BLaER1 treated with 17β-estradiol and CSF1 and Interleukin-3, amounts not matched to agents 10 nM and 100 nM (cell line): Measurements from ENCODE around the gene ZMYM5.
"Not testable (repeated sequence)": the region's sequence is repeated elsewhere in the genome, so short reads cannot be mapped to it uniquely, and the experiment has no call there.

Experiments
- H3K27ac ChIP-seq, 11 experiments: shearing (Covaris generic); formaldehyde crosslinking; 2 replicates each; pipeline ENCODE4 v1.8.1; 2022
- H3K27me3 ChIP-seq, 11 experiments: shearing (Covaris generic); formaldehyde crosslinking; 2 replicates each; pipeline ENCODE4 v1.8.1; 2022
- H3K36me3 ChIP-seq, 11 experiments: shearing (Covaris generic); formaldehyde crosslinking; 2 replicates each; pipeline ENCODE4 v1.8.1; 2022
- H3K4me1 ChIP-seq, 10 experiments: shearing (Covaris generic); formaldehyde crosslinking; 2 replicates each; pipeline ENCODE4 v1.8.1; 2022
- H3K4me2 ChIP-seq, 11 experiments: shearing (Covaris generic); formaldehyde crosslinking; 2 replicates each; pipeline ENCODE4 v1.8.1; 2022
- H3K4me3 ChIP-seq, 10 experiments: shearing (Covaris generic); formaldehyde crosslinking; 2 replicates each; pipeline ENCODE4 v1.8.1; 2022
- H3K9ac ChIP-seq, 11 experiments: shearing (Covaris generic); formaldehyde crosslinking; 2 replicates each; pipeline ENCODE4 v1.8.1; 2022
- H3K9me3 ChIP-seq, 11 experiments: shearing (Covaris generic); formaldehyde crosslinking; replicated peaks in 1 of 11; 2 replicates each; pipeline ENCODE4 v1.8.1; 2022
- H4K20me1 ChIP-seq, 11 experiments: shearing (Covaris generic); formaldehyde crosslinking; 2 replicates each; pipeline ENCODE4 v1.8.1; 2022
- Cebpa-rat ChIP-seq, 11 experiments: shearing (Covaris generic); IDR thresholded peaks; 2 replicates each; pipeline ENCODE4 v1.8.1; 2022

The ZMYM5 gene

GRCh38 chr13:19845758-19846157 is 17.7 kb downstream of the ZMYM5 start:
- H3K4me2 ChIP-seq: peak overlapping the region in 2 of 11 experiments; percentile 21 to 44; a peak in 3 of 22 replicates
- H4K20me1 ChIP-seq: peaks cover 13 to 85% (median 55%) of the 10 kb centered on the region in 11 experiments; a peak in 14 of 22 replicates
- no peaks in the 10 kb centered on the region for H3K27me3 ChIP-seq
- TF ChIP-seq Cebpa-rat (IDR thresholded peaks at IDR 0.05): no peak
- no peak overlapping the region for H3K9ac ChIP-seq
- peaks cover 81 to 100% (median 94%) of the 10 kb centered on the region in 11 experiments for H3K36me3 ChIP-seq
- H3K4me1 ChIP-seq: peaks cover 0 to 17% (median 0%) of the 10 kb centered on the region in 10 experiments; a peak in 6 of 20 replicates
- H3K27ac ChIP-seq: peak overlapping the region in 2 of 11 experiments; percentile 0 to 7; a peak in 2 of 22 replicates
- no peaks in the 10 kb centered on the region for H3K9me3 ChIP-seq
- H3K4me3 ChIP-seq: no peak overlapping the region

GRCh38 chr13:19838865-19839275 is 24.6 kb downstream of the ZMYM5 start:
- no peaks in the 10 kb centered on the region for H3K27me3 ChIP-seq
- no peak overlapping the region for H3K9ac ChIP-seq
- H3K27ac ChIP-seq: no peak overlapping the region
- H3K36me3 ChIP-seq: peaks cover 86 to 100% (median 93%) of the 10 kb centered on the region in 11 experiments
- peaks cover 4 to 64% (median 18%) of the 10 kb centered on the region in 11 experiments; a peak in 15 of 22 replicates for H4K20me1 ChIP-seq
- H3K9me3 ChIP-seq: no peaks in the 10 kb centered on the region
- no peak overlapping the region for H3K4me3 ChIP-seq
- H3K4me1 ChIP-seq: peaks cover 0 to 3% (median 0%) of the 10 kb centered on the region in 10 experiments; a peak in 1 of 20 replicates
- no peak for TF ChIP-seq Cebpa-rat (IDR thresholded peaks at IDR 0.05)
- H3K4me2 ChIP-seq: no peak overlapping the region

- Histone ChIP-seq H3K27ac (no peak overlapping the region), H3K4me2 (no peak overlapping the region), H4K20me1 (peaks cover 0 to 46% (median 13%) of the 10 kb centered on the region in 11 experiments; a peak in 13 of 22 replicates), H3K9ac (no peak overlapping the region), H3K27me3 (no peaks in the 10 kb centered on the region), H3K36me3 (peaks cover 87 to 100% (median 95%) of the 10 kb centered on the region in 11 experiments), H3K4me1 (peaks cover 0 to 3% (median 0%) of the 10 kb centered on the region in 10 experiments; a peak in 1 of 20 replicates), H3K4me3 (no peak overlapping the region), H3K9me3 (no peaks in the 10 kb centered on the region)
- no peak for TF ChIP-seq Cebpa-rat (IDR thresholded peaks at IDR 0.05)
Measured at GRCh38 chr13:19836472-19836871, 27.0 kb downstream of the ZMYM5 start.

GRCh38 chr13:19834704-19835103 is 28.7 kb downstream of the ZMYM5 start:
- H3K4me2 ChIP-seq: no peak overlapping the region
- H3K27me3 ChIP-seq: no peaks in the 10 kb centered on the region
- H3K9ac ChIP-seq: no peak overlapping the region
- H4K20me1 ChIP-seq: peaks cover 0 to 34% (median 12%) of the 10 kb centered on the region in 11 experiments; a peak in 13 of 22 replicates
- no peak overlapping the region for H3K27ac ChIP-seq
- no peaks in the 10 kb centered on the region; a peak in 1 of 20 replicates for H3K4me1 ChIP-seq
- H3K9me3 ChIP-seq: no peaks in the 10 kb centered on the region
- H3K4me3 ChIP-seq: no peak overlapping the region
- no peak for TF ChIP-seq Cebpa-rat (IDR thresholded peaks at IDR 0.05)
- H3K36me3 ChIP-seq: peaks cover 86 to 100% (median 99%) of the 10 kb centered on the region in 11 experiments

DNA sequence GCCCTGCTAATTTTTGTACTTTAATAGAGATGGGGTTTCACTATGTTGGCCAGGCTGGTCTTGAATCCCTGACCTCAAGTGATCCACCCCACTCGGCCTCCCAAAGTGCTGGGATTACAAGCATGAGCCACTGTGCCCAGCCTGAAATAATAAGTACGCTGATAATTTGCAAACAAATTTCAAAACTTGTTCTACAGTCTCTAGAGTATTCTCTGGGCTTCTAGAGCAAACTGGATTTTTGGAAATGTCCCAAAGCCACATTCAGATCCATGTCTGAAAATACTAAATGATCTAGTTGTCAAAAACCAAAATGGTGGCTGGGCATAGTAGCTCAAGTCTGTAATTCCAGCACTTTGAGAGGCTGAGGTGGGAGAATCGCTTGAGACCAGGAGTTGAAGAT is 40.8 kb downstream of the ZMYM5 start:
- peaks cover 0 to 12% (median 0%) of the 10 kb centered on the region in 11 experiments; a peak in 4 of 22 replicates for H4K20me1 ChIP-seq
- no peak overlapping the region for H3K9ac ChIP-seq
- no peak overlapping the region for H3K4me3 ChIP-seq
- H3K27ac ChIP-seq: no peak overlapping the region
- no peak for TF ChIP-seq Cebpa-rat (IDR thresholded peaks at IDR 0.05)
- no peaks in the 10 kb centered on the region for H3K27me3 ChIP-seq
- peaks cover 80 to 98% (median 90%) of the 10 kb centered on the region in 11 experiments for H3K36me3 ChIP-seq
- H3K9me3 ChIP-seq: peaks cover 0 to 13% (median 6%) of the 10 kb centered on the region in 11 experiments; a peak in 5 of 22 replicates
- no peaks in the 10 kb centered on the region for H3K4me1 ChIP-seq
- no peak overlapping the region for H3K4me2 ChIP-seq

- H3K4me2 ChIP-seq: no peak overlapping the region
- TF ChIP-seq Cebpa-rat (IDR thresholded peaks at IDR 0.05): no peak
- peaks cover 58 to 94% (median 79%) of the 10 kb centered on the region in 11 experiments for H3K36me3 ChIP-seq
- H3K4me3 ChIP-seq: no peak overlapping the region
- no peak overlapping the region for H3K9ac ChIP-seq
- H3K27ac ChIP-seq: no peak overlapping the region
- peaks cover 0 to 10% (median 0%) of the 10 kb centered on the region in 10 experiments; a peak in 4 of 20 replicates for H3K4me1 ChIP-seq
- H3K27me3 ChIP-seq: no peaks in the 10 kb centered on the region
- H4K20me1 ChIP-seq: peaks cover 0 to 15% (median 0%) of the 10 kb centered on the region in 11 experiments; a peak in 4 of 22 replicates
- H3K9me3 ChIP-seq: peaks cover 0 to 18% (median 6%) of the 10 kb centered on the region in 11 experiments; a peak in 5 of 22 replicates
Measured at GRCh38 chr13:19818223-19818842, 45.1 kb downstream of the ZMYM5 start.

- H3K4me3 ChIP-seq: no peak overlapping the region
- H4K20me1 ChIP-seq: peaks cover 0 to 15% (median 0%) of the 10 kb centered on the region in 11 experiments; a peak in 4 of 22 replicates
- no peaks in the 10 kb centered on the region for H3K27me3 ChIP-seq
- peaks cover 0 to 14% (median 0%) of the 10 kb centered on the region in 10 experiments; a peak in 4 of 20 replicates for H3K4me1 ChIP-seq
- H3K9me3 ChIP-seq: peaks cover 0 to 18% (median 6%) of the 10 kb centered on the region in 11 experiments; a peak in 5 of 22 replicates
- no peak overlapping the region for H3K9ac ChIP-seq
- TF ChIP-seq Cebpa-rat (IDR thresholded peaks at IDR 0.05): no peak
- no peak overlapping the region for H3K4me2 ChIP-seq
- H3K27ac ChIP-seq: no peak overlapping the region
- peaks cover 51 to 88% (median 72%) of the 10 kb centered on the region in 11 experiments for H3K36me3 ChIP-seq
Measured at GRCh38 chr13:19817510-19818158, 45.8 kb downstream of the ZMYM5 start.

DNA sequence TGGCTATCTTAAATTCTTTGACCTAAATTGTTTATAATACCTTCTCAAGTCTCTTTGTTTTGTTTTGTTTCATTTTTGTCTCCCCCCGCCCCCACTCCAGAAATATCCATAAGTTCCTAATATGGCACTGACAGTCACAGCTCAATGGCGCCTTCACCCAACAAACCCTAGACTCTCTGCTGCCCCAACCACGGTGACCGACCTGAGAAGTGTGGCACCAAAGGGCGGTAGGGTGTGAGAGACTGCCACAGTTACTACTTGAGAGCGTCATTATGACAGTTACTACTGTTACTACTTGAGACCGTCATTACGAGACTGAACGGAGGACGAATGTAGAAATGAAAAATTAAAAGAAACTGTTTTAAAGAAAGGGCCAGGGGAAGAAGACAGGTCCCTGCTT is 46.3 kb downstream of the ZMYM5 start:
- Histone ChIP-seq H3K9ac (no peak overlapping the region), H4K20me1 (peaks cover 0 to 15% (median 0%) of the 10 kb centered on the region in 11 experiments; a peak in 4 of 22 replicates), H3K27me3 (no peaks in the 10 kb centered on the region), H3K4me3 (no peak overlapping the region), H3K27ac (no peak overlapping the region), H3K4me2 (no peak overlapping the region), H3K4me1 (peaks cover 0 to 14% (median 0%) of the 10 kb centered on the region in 10 experiments; a peak in 4 of 20 replicates), H3K36me3 (peaks cover 46 to 87% (median 71%) of the 10 kb centered on the region in 11 experiments), H3K9me3 (peaks cover 0 to 22% (median 6%) of the 10 kb centered on the region in 11 experiments; a peak in 9 of 22 replicates)
- TF ChIP-seq Cebpa-rat (IDR thresholded peaks at IDR 0.05): no peak

DNA sequence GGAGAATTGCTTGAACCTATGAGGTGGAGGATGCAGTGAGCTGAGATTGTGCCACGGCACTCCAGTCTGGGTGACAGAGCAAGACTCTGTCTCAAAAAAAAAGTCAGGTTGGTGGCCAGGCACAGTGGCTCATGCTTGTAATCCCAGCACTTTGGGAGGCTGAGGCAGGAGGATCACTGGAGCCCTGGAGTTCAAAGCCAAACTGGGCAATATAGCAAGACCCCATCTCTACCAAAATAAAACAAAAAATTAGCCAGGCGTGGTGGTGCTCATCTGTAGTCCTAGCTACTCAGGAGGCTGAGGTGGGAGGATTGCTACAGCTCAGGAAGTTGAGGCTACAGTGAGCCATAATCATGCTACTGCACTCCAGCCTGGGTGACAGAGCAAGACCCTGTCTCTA is 47.6 kb downstream of the ZMYM5 start:
- Histone ChIP-seq H3K4me1 (peaks cover 0 to 14% (median 0%) of the 10 kb centered on the region in 10 experiments; a peak in 4 of 20 replicates), H4K20me1 (peaks cover 0 to 15% (median 0%) of the 10 kb centered on the region in 11 experiments; a peak in 4 of 22 replicates), H3K9me3 (peaks cover 0 to 30% (median 7%) of the 10 kb centered on the region in 11 experiments; a peak in 10 of 22 replicates), H3K36me3 (peaks cover 43 to 86% (median 66%) of the 10 kb centered on the region in 11 experiments)
- H3K9ac ChIP-seq, H3K4me2 ChIP-seq, H3K4me3 ChIP-seq, H3K27me3 ChIP-seq, H3K27ac ChIP-seq: not testable (repeated sequence)
